ENCODE results near the gene ASIC2.

Gene ASIC2

GRCh38 chr17:33113991-33114370, 179.1 kb downstream of the ASIC2 start:
- no peak for DNase-seq (ENCODE audit: low spot score)

GRCh38 chr17:33113276-33113990, 179.7 kb downstream of the ASIC2 start:
- DNase-seq (ENCODE audit: low spot score), result peak; percentile 59

- DNase-seq (ENCODE audit: low spot score), result peak; percentile 55
Measured at GRCh38 chr17:33112763-33113162, 180.3 kb downstream of the ASIC2 start.

- peak; percentile 52 for DNase-seq (ENCODE audit: low spot score)
Measured at GRCh38 chr17:33109336-33110072, 183.6 kb downstream of the ASIC2 start.

GRCh38 chr17:33106525-33107165, 186.4 kb downstream of the ASIC2 start:
- peak; percentile 56 for DNase-seq (ENCODE audit: low spot score)

GRCh38 chr17:33105911-33106310, 187.2 kb downstream of the ASIC2 start:
- no peak for DNase-seq (ENCODE audit: low spot score)

GRCh38 chr17:33099906-33100305, 193.2 kb downstream of the ASIC2 start:
- DNase-seq (ENCODE audit: low spot score), result no peak

GRCh38 chr17:33099252-33099651, 193.8 kb downstream of the ASIC2 start:
- DNase-seq (ENCODE audit: low spot score), result no peak

- DNase-seq (ENCODE audit: low spot score), result no peak
Measured at GRCh38 chr17:33097411-33097810, 195.7 kb downstream of the ASIC2 start.

GRCh38 chr17:33096161-33096560, 196.9 kb downstream of the ASIC2 start:
- DNase-seq (ENCODE audit: low spot score), result no peak

- DNase-seq (ENCODE audit: low spot score), result no peak
Measured at GRCh38 chr17:33091271-33091670, 201.8 kb downstream of the ASIC2 start.

GRCh38 chr17:33090806-33091205, 202.3 kb downstream of the ASIC2 start:
- DNase-seq (ENCODE audit: low spot score), result no peak

GRCh38 chr17:33086878-33087277, 206.2 kb downstream of the ASIC2 start:
- DNase-seq (ENCODE audit: low spot score), result no peak

GRCh38 chr17:33086041-33086440, 207.1 kb downstream of the ASIC2 start:
- DNase-seq (ENCODE audit: low spot score), result no peak

GRCh38 chr17:33085256-33085655, 207.8 kb downstream of the ASIC2 start:
- DNase-seq (ENCODE audit: low spot score), result no peak

- no peak for DNase-seq (ENCODE audit: low spot score)
Measured at GRCh38 chr17:33084755-33085154, 208.3 kb downstream of the ASIC2 start.

- DNase-seq (ENCODE audit: low spot score), result no peak
Measured at GRCh38 chr17:33082529-33083173, 210.4 kb downstream of the ASIC2 start.

GRCh38 chr17:33080091-33080490, 213.0 kb downstream of the ASIC2 start:
- no peak for DNase-seq (ENCODE audit: low spot score)

- no peak for DNase-seq (ENCODE audit: low spot score)
Measured at GRCh38 chr17:33079201-33079600, 213.9 kb downstream of the ASIC2 start.

GRCh38 chr17:33076979-33077378, 216.1 kb downstream of the ASIC2 start:
- no peak for DNase-seq (ENCODE audit: low spot score)

GRCh38 chr17:33073416-33073815, 219.7 kb downstream of the ASIC2 start:
- DNase-seq (ENCODE audit: low spot score), result no peak

GRCh38 chr17:33072421-33073161, 220.5 kb downstream of the ASIC2 start:
- peak; percentile 49 for DNase-seq (ENCODE audit: low spot score)
